Smooth muscle cell (in vitro differentiated cells): Measurements from ENCODE around the gene UQCR11. TPM values are rescaled to one million over a fixed set of nuclear protein-coding genes. Genes with fewer than 3 reads are reported as not detected.

ENCODE experiments used
- DNase-seq: peaks from one replicate; lab custom pipeline; 2025; ENCODE audit not compliant: unreplicated experiment; lab: John Stamatoyannopoulos, UW
- H2AFZ ChIP-seq: fragments of 200-600 bp; sonication (generic); 2 replicates; pipeline ENCODE4 v1.6.0; 2016; ENCODE audit warnings: antibody characterized with exemption, low read depth, mild to moderate bottlenecking
- H3F3A ChIP-seq: fragments of 200-600 bp; sonication (generic); 2 replicates; pipeline ENCODE4 v1.6.0; 2017; ENCODE audit warnings: antibody characterized with exemption, low read depth
- H3K27ac ChIP-seq: fragments of 200-600 bp; sonication (generic); 2 replicates; pipeline ENCODE4 v1.5.1; 2016; ENCODE audit warnings: low read depth, mild to moderate bottlenecking
- H3K27me3 ChIP-seq: fragments of 200-600 bp; sonication (generic); 2 replicates; pipeline ENCODE4 v1.6.1; 2016; ENCODE audit warnings: low read depth, mild to moderate bottlenecking
- H3K36me3 ChIP-seq: fragments of 200-600 bp; sonication (generic); 2 replicates; pipeline ENCODE4 v1.5.1; 2016; ENCODE audit warnings: low read depth
- H3K4me1 ChIP-seq: fragments of 200-600 bp; sonication (generic); 2 replicates; pipeline ENCODE4 v1.5.1; 2016; ENCODE audit warnings: low read depth
- H3K4me2 ChIP-seq: fragments of 200-600 bp; sonication (generic); 2 replicates; pipeline ENCODE4 v1.6.0; 2016; ENCODE audit warnings: mild to moderate bottlenecking
- H3K4me3 ChIP-seq: fragments of 200-600 bp; sonication (generic); 2 replicates; pipeline ENCODE4 v1.5.1; 2016; ENCODE audit warnings: mild to moderate bottlenecking
- H3K79me2 ChIP-seq: fragments of 200-600 bp; sonication (generic); 2 replicates; pipeline ENCODE4 v1.6.0; 2016; ENCODE audit warnings: low read depth, mild to moderate bottlenecking
- H3K9ac ChIP-seq: fragments of 200-600 bp; sonication (generic); 2 replicates; pipeline ENCODE4 v1.6.0; 2016; ENCODE audit warnings: low read depth
- H3K9me3 ChIP-seq: fragments of 200-600 bp; sonication (generic); replicated peaks from 2 replicates; pipeline ENCODE4 v1.5.1; 2016; ENCODE audit warnings: low read depth
- H4K20me1 ChIP-seq: fragments of 200-600 bp; sonication (generic); 2 replicates; pipeline ENCODE4 v1.6.0; 2016; ENCODE audit warnings: low read depth
- WGBS: methylation state at CpG from one replicate; pipeline ENCODE4 v1.1.7; 2016; ENCODE audit warnings: low lambda C conversion rate; 5-methylcytosine and 5-hydroxymethylcytosine counted together
- polyA plus RNA-seq: library from polyadenylated mRNA; unstranded; fragments of >200 nt; fragmentation: Nextera tagmentation; extraction: Ambion mirVana; gene quantifications from 2 replicates; pipeline ENCODE4 v1.2.1, GENCODE V29; 2016
- total RNA-seq: library from RNA; depleted of rRNA; stranded (reverse); fragments of >200 nt; gene quantifications from 2 replicates; pipeline ENCODE4 v1.2.3, GENCODE V29; 2014
- TF ChIP-seq, protein P1 (sequence below): fragments of 200-600 bp; sonication (generic); IDR thresholded peaks from 2 replicates; pipeline ENCODE4 v1.5.1; 2017; ENCODE audit warnings: borderline replicate concordance, mild to moderate bottlenecking, antibody characterized with exemption; ENCODE audit not compliant: insufficient read depth, poor library complexity, severe bottlenecking

UQCR11 gene
- total and polyA plus RNA-seq, 2 experiments from 2014 or later: 32.3 to 592 TPM

DNA sequence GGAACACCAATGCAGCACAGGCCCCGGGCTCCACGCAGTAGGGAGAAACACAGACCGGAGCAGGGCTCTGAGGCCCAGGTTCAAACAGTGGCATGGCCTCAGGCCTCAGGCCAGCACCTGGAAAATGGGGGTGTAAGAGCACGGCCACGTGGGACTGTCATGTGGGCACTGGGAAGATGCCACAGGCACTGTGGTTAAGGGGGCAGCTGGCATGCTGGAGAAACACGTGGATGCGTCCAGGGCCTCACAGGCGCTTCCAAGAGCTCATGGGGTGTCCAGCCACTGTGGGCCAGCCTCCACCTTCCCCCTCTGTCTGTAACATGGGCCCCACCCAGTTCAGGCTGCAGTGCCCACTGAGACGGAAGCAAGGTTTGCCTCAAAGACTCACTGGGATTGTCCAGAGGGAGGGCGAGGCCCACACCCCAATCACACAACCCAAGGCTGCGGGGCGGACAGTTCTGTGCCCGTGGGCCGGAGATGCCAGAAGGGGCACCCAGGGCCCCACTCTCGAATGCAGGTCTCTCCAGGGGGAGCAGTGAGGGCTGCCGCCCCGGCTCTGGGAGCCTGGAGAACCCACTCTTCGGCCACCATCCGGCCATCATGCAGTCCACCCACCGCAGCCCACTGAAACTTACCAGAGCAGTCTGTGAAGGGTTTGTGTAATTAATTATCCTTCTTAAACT lies 6.3 kb downstream of the UQCR11 start:
- no peak for DNase-seq
- Histone ChIP-seq H3K4me3 (no peak overlapping the region), H3F3A (no peaks in the 10 kb centered on the region), H2AFZ (no peak overlapping the region), H3K79me2 (peaks cover 47% of the 10 kb centered on the region), H3K4me2 (no peak overlapping the region), H3K4me1 (no peaks in the 10 kb centered on the region), H3K36me3 (no peaks in the 10 kb centered on the region), H3K9me3 (no peaks in the 10 kb centered on the region), H3K27me3 (no peaks in the 10 kb centered on the region), H3K27ac (no peak overlapping the region), H3K9ac (no peak overlapping the region), H4K20me1 (peaks cover 57% of the 10 kb centered on the region)
- TF ChIP-seq, protein P1, sequence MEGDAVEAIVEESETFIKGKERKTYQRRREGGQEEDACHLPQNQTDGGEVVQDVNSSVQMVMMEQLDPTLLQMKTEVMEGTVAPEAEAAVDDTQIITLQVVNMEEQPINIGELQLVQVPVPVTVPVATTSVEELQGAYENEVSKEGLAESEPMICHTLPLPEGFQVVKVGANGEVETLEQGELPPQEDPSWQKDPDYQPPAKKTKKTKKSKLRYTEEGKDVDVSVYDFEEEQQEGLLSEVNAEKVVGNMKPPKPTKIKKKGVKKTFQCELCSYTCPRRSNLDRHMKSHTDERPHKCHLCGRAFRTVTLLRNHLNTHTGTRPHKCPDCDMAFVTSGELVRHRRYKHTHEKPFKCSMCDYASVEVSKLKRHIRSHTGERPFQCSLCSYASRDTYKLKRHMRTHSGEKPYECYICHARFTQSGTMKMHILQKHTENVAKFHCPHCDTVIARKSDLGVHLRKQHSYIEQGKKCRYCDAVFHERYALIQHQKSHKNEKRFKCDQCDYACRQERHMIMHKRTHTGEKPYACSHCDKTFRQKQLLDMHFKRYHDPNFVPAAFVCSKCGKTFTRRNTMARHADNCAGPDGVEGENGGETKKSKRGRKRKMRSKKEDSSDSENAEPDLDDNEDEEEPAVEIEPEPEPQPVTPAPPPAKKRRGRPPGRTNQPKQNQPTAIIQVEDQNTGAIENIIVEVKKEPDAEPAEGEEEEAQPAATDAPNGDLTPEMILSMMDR: no peak
- 97% methylated on average over 20 of the region's 20 CpGs for WGBS

DNA sequence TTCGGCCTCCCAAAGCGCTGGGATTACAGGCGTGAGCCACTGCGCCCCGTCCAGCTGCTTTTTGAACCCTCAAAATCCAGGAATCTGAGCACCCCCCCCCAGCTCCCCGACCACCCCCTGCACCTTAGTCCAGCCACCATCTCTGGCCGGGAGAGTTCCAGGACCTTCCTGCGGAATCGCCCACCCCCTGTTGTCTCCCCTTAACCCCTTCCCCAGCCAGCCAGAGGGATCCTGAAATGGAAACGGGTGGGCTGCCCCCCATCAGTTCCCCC lies 11.8 kb downstream of the UQCR11 start:
- H3K4me2 ChIP-seq: peak overlapping the region; percentile 87
- H2AFZ ChIP-seq: no peak overlapping the region
- no peak overlapping the region for H3K9ac ChIP-seq

DNA sequence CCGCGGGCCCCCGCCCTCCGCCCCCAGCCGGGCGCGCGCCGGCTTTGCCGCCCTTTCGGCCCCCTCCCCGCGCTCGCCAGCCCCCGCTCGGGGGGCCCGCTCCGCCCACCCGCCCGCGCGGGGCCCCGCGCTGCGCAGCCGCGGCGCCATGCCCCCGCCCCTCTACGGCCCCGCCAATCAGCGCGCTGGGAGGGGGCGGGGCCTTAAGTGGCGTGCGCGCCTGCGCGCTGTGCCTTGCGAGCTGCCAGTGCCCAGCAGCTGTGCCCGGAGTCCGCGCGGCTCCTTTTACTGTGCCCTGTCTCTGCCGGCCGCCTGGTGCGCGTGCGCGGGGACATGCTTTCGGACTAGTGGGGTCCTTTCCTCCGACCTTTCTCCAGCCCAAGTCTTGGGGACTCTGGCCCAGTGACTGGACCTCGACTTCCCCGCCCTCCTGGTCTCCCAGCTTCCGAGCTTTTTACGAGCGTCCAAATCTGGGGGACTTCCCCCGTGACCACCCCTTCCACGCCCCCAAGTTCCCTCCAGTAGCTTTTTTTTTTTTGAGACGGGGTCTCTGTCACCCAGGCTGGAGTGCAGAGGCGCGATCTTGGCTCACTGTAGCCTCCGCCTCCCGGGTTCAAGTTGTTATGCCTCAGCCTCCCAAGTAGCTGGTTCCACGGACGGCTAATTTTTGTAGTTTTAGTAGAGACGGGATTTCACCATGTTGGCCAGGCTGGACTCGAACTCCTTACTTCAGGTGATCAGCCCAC lies 12.3 kb downstream of the UQCR11 start, which contains the start of gene MBD3:
Gene MBD3 (minus strand): TSS at position 111 of the 746 bp plus-strand sequence. CDS start 234 bp downstream, outside the sequence.
- TF ChIP-seq, protein P1: no peak
- Histone ChIP-seq H2AFZ (no peak within 1 kb of the TSS), H3K9me3 (no peaks in the 10 kb centered on the region), H3K9ac (peak within 1 kb of the TSS; percentile 92), H3K4me1 (no peaks in the 10 kb centered on the region), H4K20me1 (peaks cover 45% of the 10 kb centered on the region), H3K27me3 (no peaks in the 10 kb centered on the region), H3F3A (no peaks in the 10 kb centered on the region), H3K27ac (peak within 1 kb of the TSS; percentile 90), H3K79me2 (peaks cover 42% of the 10 kb centered on the region), H3K36me3 (no peaks in the 10 kb centered on the region), H3K4me3 (peak within 1 kb of the TSS; percentile 72), H3K4me2 (peak within 1 kb of the TSS; percentile 92)
- DNase-seq: peak; percentile 79
- 9% methylated on average over 37 of the region's 68 CpGs for WGBS

More for the DNA sequence above, 11.8 kb downstream of the UQCR11 start:
- WGBS: 80% methylated on average over 9 of the region's 10 CpGs
- no peaks in the 10 kb centered on the region for H3F3A ChIP-seq
- no peaks in the 10 kb centered on the region for H3K36me3 ChIP-seq
- no peak for DNase-seq
- H3K27me3 ChIP-seq: no peaks in the 10 kb centered on the region
- H3K4me3 ChIP-seq: peak overlapping the region; percentile 50
- TF ChIP-seq, protein P1: no peak
- H3K9me3 ChIP-seq: no peaks in the 10 kb centered on the region
- peaks cover 40% of the 10 kb centered on the region for H4K20me1 ChIP-seq
- H3K79me2 ChIP-seq: peaks cover 37% of the 10 kb centered on the region
- no peak overlapping the region for H3K27ac ChIP-seq
- no peaks in the 10 kb centered on the region for H3K4me1 ChIP-seq
